Measurements from ENCODE around the gene RIN1.

RIN1 gene

GRCh38 chr11:66318600-66318970 lies 17.6 kb downstream of the RIN1 start:
- H3K36me3 ChIP-seq (ENCODE audit: control insufficient read depth in 1 of 2, insufficient read depth in 2 of 2, low read depth in 1 of 2, low read length in 2 of 2), result peaks cover 8 to 17% of the 10 kb centered on the region in 2 experiments
- H3K4me1 ChIP-seq (ENCODE audit: control insufficient read depth, insufficient read depth, low read depth, low read length), result peaks cover 42% of the 10 kb centered on the region
- H3K4ac ChIP-seq (ENCODE audit: low read depth in 1 of 2, low read length in 2 of 2), result peak overlapping the region; percentile 91 to 95
- H3K27ac ChIP-seq (ENCODE audit: low read length, poor library complexity, severe bottlenecking), result peak overlapping the region; percentile 67
- 85% methylated on average over 3 of the region's 3 CpGs for WGBS
- peak overlapping the region; percentile 11 for H2AK5ac ChIP-seq (ENCODE audit: low read length, severe bottlenecking)
- DNase-seq, result no peak
- H2BK12ac ChIP-seq (ENCODE audit: low read length in 2 of 2), result peak overlapping the region; percentile 98
- no peak overlapping the region for H2BK5ac ChIP-seq (ENCODE audit: low read depth, low read length, poor library complexity, severe bottlenecking)
- H2AFZ ChIP-seq (ENCODE audit: low read depth, low read length), result peak overlapping the region; percentile 54
- H3K27me3 ChIP-seq (ENCODE audit: control insufficient read depth in 1 of 2, insufficient read depth in 1 of 2, low read length in 2 of 2), result no peaks in the 10 kb centered on the region
- H4K8ac ChIP-seq (ENCODE audit: low read length), result peak overlapping the region; percentile 95
- no peak overlapping the region for H3K14ac ChIP-seq (ENCODE audit: low read length in 2 of 2)
- H2BK120ac ChIP-seq (ENCODE audit: low read depth, low read length), result peak overlapping the region; percentile 99
- peak overlapping the region in 1 of 2 experiments; percentile 44 for H3K23ac ChIP-seq (ENCODE audit: low read length in 2 of 2)
- peak overlapping the region; percentile 81 for H3K9ac ChIP-seq (ENCODE audit: low read length)
- peaks cover 5% of the 10 kb centered on the region for H3K79me1 ChIP-seq (replicated peaks; ENCODE audit: low read length, poor library complexity, severe bottlenecking)
- H3K9me3 ChIP-seq (ENCODE audit: control insufficient read depth, low read length), result no peaks in the 10 kb centered on the region
- peak overlapping the region; percentile 93 for H2BK15ac ChIP-seq (ENCODE audit: low read depth, poor library complexity, severe bottlenecking)
- peak overlapping the region; percentile 94 for H4K91ac ChIP-seq (ENCODE audit: low read length)
- no peak overlapping the region for H3K4me2 ChIP-seq (ENCODE audit: low read length, poor library complexity, severe bottlenecking)
- H3K18ac ChIP-seq (ENCODE audit: low read depth in 1 of 2, low read length in 2 of 2), result peak overlapping the region; percentile 96 to 99
- H3K4me3 ChIP-seq (ENCODE audit: insufficient read depth in 1 of 2, low read depth in 1 of 2, low read length in 2 of 2), result peak overlapping the region in 1 of 2 experiments; percentile 31

DNA sequence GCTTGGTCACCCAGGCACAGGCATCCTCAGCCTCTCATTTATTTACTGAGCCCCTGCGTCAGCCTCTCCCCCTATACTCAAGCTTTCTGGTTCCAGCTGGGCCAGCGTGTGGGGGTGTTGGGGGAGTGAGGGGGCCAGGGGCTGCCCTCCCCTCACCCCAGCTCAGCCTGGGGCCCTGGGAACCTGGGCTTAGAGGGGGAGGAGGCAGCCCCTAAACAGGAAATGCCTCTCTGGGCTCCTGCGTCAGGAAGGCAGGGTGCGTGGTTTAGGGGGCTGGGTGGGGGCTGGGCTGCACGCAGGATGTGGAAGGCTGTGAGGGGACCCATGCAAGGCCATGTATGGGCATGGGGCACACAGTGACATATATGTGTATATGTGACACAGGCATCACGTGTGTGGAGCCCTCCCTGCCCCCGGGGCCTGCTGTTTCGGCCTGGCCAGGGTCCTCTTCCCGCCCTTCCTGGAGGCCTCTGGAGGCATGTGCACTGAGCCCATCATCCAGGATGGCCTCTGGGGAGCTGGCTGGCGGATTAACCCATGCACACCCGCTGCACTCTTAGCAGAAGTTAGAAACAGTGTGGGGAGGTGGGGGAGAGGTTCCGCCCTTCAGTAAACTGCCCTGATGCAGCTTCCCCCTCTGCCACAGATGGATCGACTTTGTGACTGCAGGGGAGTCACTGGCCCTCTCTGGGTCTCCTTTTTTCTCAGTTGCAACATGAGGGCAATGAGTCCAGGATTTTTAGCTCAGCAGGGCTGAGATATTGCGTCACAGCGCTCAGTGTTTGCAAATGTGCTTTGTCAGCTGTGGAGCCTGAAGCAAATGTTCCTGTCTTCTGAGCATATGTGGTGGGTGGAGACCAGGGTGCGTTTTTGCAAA lies 18.3 kb downstream of the RIN1 start:
- H3K4ac ChIP-seq (ENCODE audit: low read depth in 1 of 2, low read length in 2 of 2), result peak overlapping the region; percentile 95 to 96
- peak overlapping the region; percentile 99 for H2BK120ac ChIP-seq (ENCODE audit: low read depth, low read length)
- peak overlapping the region; percentile 44 to 94 for H3K23ac ChIP-seq (ENCODE audit: low read length in 2 of 2)
- peaks cover 49% of the 10 kb centered on the region for H3K4me1 ChIP-seq (ENCODE audit: control insufficient read depth, insufficient read depth, low read depth, low read length)
- peak overlapping the region; percentile 54 for H2AFZ ChIP-seq (ENCODE audit: low read depth, low read length)
- peak overlapping the region; percentile 98 to 99 for H2BK12ac ChIP-seq (ENCODE audit: low read length in 2 of 2)
- H3K14ac ChIP-seq (ENCODE audit: low read length in 2 of 2), result peak overlapping the region in 1 of 2 experiments; percentile 96
- H3K79me1 ChIP-seq (replicated peaks; ENCODE audit: low read length, poor library complexity, severe bottlenecking), result peaks cover 5% of the 10 kb centered on the region
- peak overlapping the region; percentile 100 for H4K91ac ChIP-seq (ENCODE audit: low read length)
- no peaks in the 10 kb centered on the region for H3K9me3 ChIP-seq (ENCODE audit: control insufficient read depth, low read length)
- peak overlapping the region; percentile 45 for H2AK5ac ChIP-seq (ENCODE audit: low read length, severe bottlenecking)
- peak overlapping the region; percentile 95 for H4K8ac ChIP-seq (ENCODE audit: low read length)
- H3K27ac ChIP-seq (ENCODE audit: low read length, poor library complexity, severe bottlenecking), result peak overlapping the region; percentile 67
- peak overlapping the region; percentile 77 for H2BK15ac ChIP-seq (ENCODE audit: low read depth, poor library complexity, severe bottlenecking)
- peaks cover 8 to 17% of the 10 kb centered on the region in 2 experiments for H3K36me3 ChIP-seq (ENCODE audit: control insufficient read depth in 1 of 2, insufficient read depth in 2 of 2, low read depth in 1 of 2, low read length in 2 of 2)
- H3K4me2 ChIP-seq (ENCODE audit: low read length, poor library complexity, severe bottlenecking), result no peak overlapping the region
- peak overlapping the region in 1 of 2 experiments; percentile 62 for H3K4me3 ChIP-seq (ENCODE audit: insufficient read depth in 1 of 2, low read depth in 1 of 2, low read length in 2 of 2)
- WGBS, result 14% methylated on average over 14 of the region's 16 CpGs
- peak overlapping the region; percentile 96 to 99 for H3K18ac ChIP-seq (ENCODE audit: low read depth in 1 of 2, low read length in 2 of 2)
- H3K9ac ChIP-seq (ENCODE audit: low read length), result peak overlapping the region; percentile 81
- peak; percentile 95 for DNase-seq
- H2BK5ac ChIP-seq (ENCODE audit: low read depth, low read length, poor library complexity, severe bottlenecking), result no peak overlapping the region
- H3K27me3 ChIP-seq (ENCODE audit: control insufficient read depth in 1 of 2, insufficient read depth in 1 of 2, low read length in 2 of 2), result no peaks in the 10 kb centered on the region

- peak overlapping the region in 1 of 2 experiments; percentile 81 for H3K23ac ChIP-seq (ENCODE audit: low read length in 2 of 2)
- H2BK120ac ChIP-seq (ENCODE audit: low read depth, low read length), result peak overlapping the region; percentile 99
- H2BK12ac ChIP-seq (ENCODE audit: low read length in 2 of 2), result peak overlapping the region; percentile 90 to 99
- H2BK5ac ChIP-seq (ENCODE audit: low read depth, low read length, poor library complexity, severe bottlenecking), result no peak overlapping the region
- peak overlapping the region; percentile 95 for H4K8ac ChIP-seq (ENCODE audit: low read length)
- H2AK5ac ChIP-seq (ENCODE audit: low read length, severe bottlenecking), result peak overlapping the region; percentile 18
- H2AFZ ChIP-seq (ENCODE audit: low read depth, low read length), result peak overlapping the region; percentile 36
- peak overlapping the region; percentile 96 to 99 for H3K18ac ChIP-seq (ENCODE audit: low read depth in 1 of 2, low read length in 2 of 2)
- H3K36me3 ChIP-seq (ENCODE audit: control insufficient read depth in 1 of 2, insufficient read depth in 2 of 2, low read depth in 1 of 2, low read length in 2 of 2), result peaks cover 8 to 17% of the 10 kb centered on the region in 2 experiments
- no peaks in the 10 kb centered on the region for H3K27me3 ChIP-seq (ENCODE audit: control insufficient read depth in 1 of 2, insufficient read depth in 1 of 2, low read length in 2 of 2)
- H3K27ac ChIP-seq (ENCODE audit: low read length, poor library complexity, severe bottlenecking), result peak overlapping the region; percentile 67
- no peaks in the 10 kb centered on the region for H3K9me3 ChIP-seq (ENCODE audit: control insufficient read depth, low read length)
- peak; percentile 74 for DNase-seq
- peaks cover 5% of the 10 kb centered on the region for H3K79me1 ChIP-seq (replicated peaks; ENCODE audit: low read length, poor library complexity, severe bottlenecking)
- H2BK15ac ChIP-seq (ENCODE audit: low read depth, poor library complexity, severe bottlenecking), result peak overlapping the region; percentile 83
- peak overlapping the region; percentile 100 for H4K91ac ChIP-seq (ENCODE audit: low read length)
- peak overlapping the region; percentile 57 for H3K4me2 ChIP-seq (ENCODE audit: low read length, poor library complexity, severe bottlenecking)
- H3K4ac ChIP-seq (ENCODE audit: low read depth in 1 of 2, low read length in 2 of 2), result peak overlapping the region; percentile 95 to 96
- peaks cover 49% of the 10 kb centered on the region for H3K4me1 ChIP-seq (ENCODE audit: control insufficient read depth, insufficient read depth, low read depth, low read length)
- peak overlapping the region in 1 of 2 experiments; percentile 96 for H3K14ac ChIP-seq (ENCODE audit: low read length in 2 of 2)
- H3K4me3 ChIP-seq (ENCODE audit: insufficient read depth in 1 of 2, low read depth in 1 of 2, low read length in 2 of 2), result peak overlapping the region in 1 of 2 experiments; percentile 62
- WGBS, result 16% methylated on average over 11 of the region's 14 CpGs
- peak overlapping the region; percentile 81 for H3K9ac ChIP-seq (ENCODE audit: low read length)
These were observed 18.9 kb downstream of the RIN1 start for GRCh38 chr11:66317322-66317722.

- H3K9ac ChIP-seq (ENCODE audit: low read length), result peak within 1 kb of the TSS; percentile 94
- H2BK15ac ChIP-seq (ENCODE audit: low read depth, poor library complexity, severe bottlenecking), result peak within 1 kb of the TSS; percentile 87
- H3K4me1 ChIP-seq (ENCODE audit: control insufficient read depth, insufficient read depth, low read depth, low read length), result peaks cover 51% of the 10 kb centered on the region
- peak within 1 kb of the TSS; percentile 36 for H2AFZ ChIP-seq (ENCODE audit: low read depth, low read length)
- peak within 1 kb of the TSS; percentile 96 to 99 for H3K18ac ChIP-seq (ENCODE audit: low read depth in 1 of 2, low read length in 2 of 2)
- H3K4me2 ChIP-seq (ENCODE audit: low read length, poor library complexity, severe bottlenecking), result peak within 1 kb of the TSS; percentile 69
- peak within 1 kb of the TSS; percentile 90 to 99 for H2BK12ac ChIP-seq (ENCODE audit: low read length in 2 of 2)
- peaks cover 8 to 17% of the 10 kb centered on the region in 2 experiments for H3K36me3 ChIP-seq (ENCODE audit: control insufficient read depth in 1 of 2, insufficient read depth in 2 of 2, low read depth in 1 of 2, low read length in 2 of 2)
- H2AK5ac ChIP-seq (ENCODE audit: low read length, severe bottlenecking), result peak within 1 kb of the TSS; percentile 49
- H3K23ac ChIP-seq (ENCODE audit: low read length in 2 of 2), result peak within 1 kb of the TSS in 1 of 2 experiments; percentile 94
- no peak within 1 kb of the TSS for H2BK5ac ChIP-seq (ENCODE audit: low read depth, low read length, poor library complexity, severe bottlenecking)
- H2BK120ac ChIP-seq (ENCODE audit: low read depth, low read length), result peak within 1 kb of the TSS; percentile 99
- peak within 1 kb of the TSS; percentile 95 for H4K8ac ChIP-seq (ENCODE audit: low read length)
- H3K4me3 ChIP-seq (ENCODE audit: insufficient read depth in 1 of 2, low read depth in 1 of 2, low read length in 2 of 2), result peak within 1 kb of the TSS; percentile 23 to 99
- WGBS, result 22% methylated on average over 22 of the region's 29 CpGs
- H3K14ac ChIP-seq (ENCODE audit: low read length in 2 of 2), result peak within 1 kb of the TSS in 1 of 2 experiments; percentile 98
- H3K27me3 ChIP-seq (ENCODE audit: control insufficient read depth in 1 of 2, insufficient read depth in 1 of 2, low read length in 2 of 2), result no peaks in the 10 kb centered on the region
- peak within 1 kb of the TSS; percentile 67 for H3K27ac ChIP-seq (ENCODE audit: low read length, poor library complexity, severe bottlenecking)
- peak within 1 kb of the TSS; percentile 100 for H4K91ac ChIP-seq (ENCODE audit: low read length)
- DNase-seq, result peak; percentile 82
- no peaks in the 10 kb centered on the region for H3K9me3 ChIP-seq (ENCODE audit: control insufficient read depth, low read length)
- H3K4ac ChIP-seq (ENCODE audit: low read depth in 1 of 2, low read length in 2 of 2), result peak within 1 kb of the TSS; percentile 95 to 96
- peaks cover 5% of the 10 kb centered on the region for H3K79me1 ChIP-seq (replicated peaks; ENCODE audit: low read length, poor library complexity, severe bottlenecking)
These were observed 19.4 kb downstream of the RIN1 start, which contains the start of gene CD248 for GRCh38 chr11:66316849-66317251. Gene CD248 (minus strand): TSS chr11:66317044. CDS start chr11:66317027, 17 bp downstream.

Measured in mesenchymal stem cell (in vitro differentiated cells and primary cell).